HG02759 (cell line): ENCODE data around the gene AP4M1.
"Not testable (repeated sequence)": the region's sequence is repeated elsewhere in the genome, so short reads cannot be mapped to it uniquely, and the experiment has no call there.

Source experiments
- ATAC-seq: cut with Tn5 transposase; IDR thresholded peaks from one replicate; pipeline ENCODE4 v1.9.1; 2021; ENCODE audit warnings: mild to moderate bottlenecking, moderate library complexity; ENCODE audit not compliant: unreplicated experiment

The AP4M1 gene

GRCh38 chr7:100130220-100130607 lies 28.8 kb downstream of the AP4M1 start:
- ATAC-seq = not testable (repeated sequence)

- ATAC-seq = no peak
Observed at GRCh38 chr7:100130608-100131453, 29.4 kb downstream of the AP4M1 start.

GRCh38 chr7:100132126-100132525 lies 30.7 kb downstream of the AP4M1 start:
- no peak for ATAC-seq

GRCh38 chr7:100132697-100133151 lies 31.3 kb downstream of the AP4M1 start:
- ATAC-seq = peak; percentile 63

GRCh38 chr7:100137851-100138760 lies 36.7 kb downstream of the AP4M1 start:
- ATAC-seq = no peak

GRCh38 chr7:100141555-100141949 lies 40.1 kb downstream of the AP4M1 start:
- ATAC-seq = no peak

GRCh38 chr7:100142461-100142860 lies 41.0 kb downstream of the AP4M1 start:
- ATAC-seq = no peak

GRCh38 chr7:100146350-100146749 lies 44.9 kb downstream of the AP4M1 start:
- not testable (repeated sequence) for ATAC-seq

GRCh38 chr7:100147278-100147677 lies 45.8 kb downstream of the AP4M1 start:
- no peak for ATAC-seq

GRCh38 chr7:100148225-100148558 lies 46.7 kb downstream of the AP4M1 start:
- ATAC-seq = no peak

GRCh38 chr7:100148559-100149328 lies 47.3 kb downstream of the AP4M1 start, which contains the start of gene LAMTOR4:
Gene LAMTOR4, plus strand, starts transcription at chr7:100148918. Its CDS starts 55 bp downstream, at chr7:100148973.
- ATAC-seq = peak; percentile 97

GRCh38 chr7:100152404-100152803 lies 51.0 kb downstream of the AP4M1 start:
- no peak for ATAC-seq

GRCh38 chr7:100152937-100153666 lies 51.7 kb downstream of the AP4M1 start:
- ATAC-seq = no peak

GRCh38 chr7:100153708-100154535 lies 52.5 kb downstream of the AP4M1 start:
- no peak for ATAC-seq

GRCh38 chr7:100154651-100155491 lies 53.4 kb downstream of the AP4M1 start:
- no peak for ATAC-seq

GRCh38 chr7:100155553-100156317 lies 54.3 kb downstream of the AP4M1 start:
- ATAC-seq = no peak

GRCh38 chr7:100156331-100157068 lies 55.1 kb downstream of the AP4M1 start:
- no peak for ATAC-seq
